ENCODE results near the gene PAQR7. TPM values are rescaled to one million over a fixed set of nuclear protein-coding genes. Genes with fewer than 3 reads are reported as not detected.

Gene PAQR7
- total and polyA plus RNA-seq, 2 experiments from 2014 or later, result 4.0 to 5.2 TPM

GRCh38 chr1:25829046-25829445 lies 46.5 kb downstream of the PAQR7 start:
- Mint-ChIP-seq H3K36me3 (ENCODE audit: low read depth) (peaks cover 57% of the 10 kb centered on the region), H3K9me3 (no peaks in the 10 kb centered on the region), H3K4me3 (no peak overlapping the region), H3K27ac (no peak overlapping the region), H3K27me3 (ENCODE audit: insufficient read depth, low read depth, poor library complexity) (no peaks in the 10 kb centered on the region), H3K4me1 (no peaks in the 10 kb centered on the region)
- H2AFZ ChIP-seq, result no peak overlapping the region
- H4K20me1 ChIP-seq (replicated peaks; ENCODE audit: insufficient read depth), result peaks cover 17% of the 10 kb centered on the region
- DNase-seq (ENCODE audit: low spot score) (no peak), ATAC-seq (no peak)
- no peak overlapping the region for H3K4me2 ChIP-seq
- no peak overlapping the region for H3K27ac ChIP-seq (ENCODE audit: low read depth)
- peaks cover 51% of the 10 kb centered on the region for H3K36me3 ChIP-seq (ENCODE audit: insufficient read depth)
- H3K4me3 ChIP-seq, result no peak overlapping the region
- H3F3A ChIP-seq (replicated peaks; ENCODE audit: low read depth), result peaks cover 4% of the 10 kb centered on the region; the same call in 1 of the 2 replicates
- H3K79me2 ChIP-seq (replicated peaks; ENCODE audit: insufficient read depth), result 0 out of 2 replicates have a peak, but pooled peaks cover 9% of the 10 kb centered on the region
- H3K4me1 ChIP-seq (ENCODE audit: insufficient read depth), result no peaks in the 10 kb centered on the region
- no peaks in the 10 kb centered on the region for H3K27me3 ChIP-seq (ENCODE audit: insufficient read depth)
- H3K9me2 ChIP-seq (ENCODE audit: insufficient read depth), result no peaks in the 10 kb centered on the region
- TF ChIP-seq ZNF331 (CRISPR knock-in tag; IDR thresholded peaks at IDR 0.05; ENCODE audit: low read depth) (no peak), POLR2AphosphoS5 (IDR thresholded peaks at IDR 0.05; ENCODE audit: low read depth) (no peak), ETS1 (IDR thresholded peaks at IDR 0.05) (no peak), CREB1 (CRISPR knock-in tag; IDR thresholded peaks at IDR 0.05; ENCODE audit: low read depth) (no peak), NANOG (IDR thresholded peaks at IDR 0.05; ENCODE audit: borderline replicate concordance) (no peak), EZH2 (IDR thresholded peaks at IDR 0.05; ENCODE audit: low read depth, unreplicated experiment) (no peak), REST (IDR thresholded peaks at IDR 0.05; ENCODE audit: unreplicated experiment) (no peak), STAT1 (IDR thresholded peaks at IDR 0.05; ENCODE audit: unreplicated experiment) (no peak), EZH2phosphoT487 (IDR thresholded peaks at IDR 0.05; ENCODE audit: unreplicated experiment) (no peak), ZNF462 (CRISPR knock-in tag; IDR thresholded peaks at IDR 0.05) (no peak), ZNF114 (CRISPR knock-in tag; IDR thresholded peaks at IDR 0.05) (no peak), JUNB (IDR thresholded peaks at IDR 0.05; ENCODE audit: unreplicated experiment) (no peak)

Data from GM23338 (cell line).